GM21447 (cell line): ENCODE measurements around the gene ZNRF4.
"Not testable (repeated sequence)": the region's sequence is repeated elsewhere in the genome, so short reads cannot be mapped to it uniquely, and the experiment has no call there.

Source experiments
- ATAC-seq: cut with Tn5 transposase; IDR thresholded peaks from one replicate; pipeline ENCODE4 v1.9.1; 2021; ENCODE audit not compliant: unreplicated experiment

The ZNRF4 gene

GRCh38 chr19:5455367-5456129, at the start of gene ZNRF4:
ZNRF4 (plus strand) TSS chr19:5455417; CDS start chr19:5455492, 75 bp downstream.
- ATAC-seq, result no peak

GRCh38 chr19:5406198-5406597, 49.0 kb upstream of the ZNRF4 start:
- ATAC-seq, result not testable (repeated sequence)

- ATAC-seq, result no peak
Measured at GRCh38 chr19:5406816-5407215, 48.4 kb upstream of the ZNRF4 start.

- no peak for ATAC-seq
Measured at GRCh38 chr19:5407356-5407755, 47.9 kb upstream of the ZNRF4 start.

- no peak for ATAC-seq
Measured at GRCh38 chr19:5417495-5418436, 37.5 kb upstream of the ZNRF4 start.

GRCh38 chr19:5418677-5419076, 36.5 kb upstream of the ZNRF4 start:
- no peak for ATAC-seq

GRCh38 chr19:5420953-5421352, 34.3 kb upstream of the ZNRF4 start:
- no peak for ATAC-seq

GRCh38 chr19:5423567-5424125, 31.6 kb upstream of the ZNRF4 start:
- no peak for ATAC-seq

GRCh38 chr19:5424192-5424973, 30.8 kb upstream of the ZNRF4 start:
- ATAC-seq, result no peak

GRCh38 chr19:5425260-5425659, 30.0 kb upstream of the ZNRF4 start:
- no peak for ATAC-seq

GRCh38 chr19:5430237-5430636, 25.0 kb upstream of the ZNRF4 start:
- no peak for ATAC-seq

- ATAC-seq, result no peak
Measured at GRCh38 chr19:5432687-5433086, 22.5 kb upstream of the ZNRF4 start.

- no peak for ATAC-seq
Measured at GRCh38 chr19:5434351-5434917, 20.8 kb upstream of the ZNRF4 start.

GRCh38 chr19:5434970-5435641, 20.1 kb upstream of the ZNRF4 start:
- ATAC-seq, result no peak

GRCh38 chr19:5435642-5436017, 19.6 kb upstream of the ZNRF4 start:
- no peak for ATAC-seq

- ATAC-seq, result no peak
Measured at GRCh38 chr19:5436106-5436947, 18.9 kb upstream of the ZNRF4 start.

- no peak for ATAC-seq
Measured at GRCh38 chr19:5436948-5437306, 18.3 kb upstream of the ZNRF4 start.

- ATAC-seq, result not testable (repeated sequence)
Measured at GRCh38 chr19:5438756-5439155, 16.5 kb upstream of the ZNRF4 start.

GRCh38 chr19:5439452-5439851, 15.8 kb upstream of the ZNRF4 start:
- ATAC-seq, result no peak
